Activated effector memory CD4-positive, alpha-beta T cell treated with Interleukin-2 at 50 U/mL for 16 hours (primary cell): ENCODE results near the gene CRYL1.

Experiments
- DNase-seq: peaks from one replicate; pipeline ENCODE4 v3.0.0-alpha.2; 2020

CRYL1 gene

DNA sequence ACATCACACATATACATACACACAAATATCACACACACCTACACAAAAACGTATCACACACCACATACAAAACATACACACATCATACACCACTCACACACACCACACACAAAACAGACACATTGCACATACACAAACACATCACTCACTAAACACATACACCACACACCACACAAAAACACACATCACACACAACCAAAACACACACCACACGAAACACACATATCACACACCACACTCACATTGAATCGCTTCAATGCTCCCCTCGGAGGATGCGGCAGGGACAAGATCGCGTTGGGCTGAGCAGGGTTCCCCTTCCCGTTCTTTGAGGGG, 131.5 kb downstream of the CRYL1 start:
- DNase-seq: no peak

DNA sequence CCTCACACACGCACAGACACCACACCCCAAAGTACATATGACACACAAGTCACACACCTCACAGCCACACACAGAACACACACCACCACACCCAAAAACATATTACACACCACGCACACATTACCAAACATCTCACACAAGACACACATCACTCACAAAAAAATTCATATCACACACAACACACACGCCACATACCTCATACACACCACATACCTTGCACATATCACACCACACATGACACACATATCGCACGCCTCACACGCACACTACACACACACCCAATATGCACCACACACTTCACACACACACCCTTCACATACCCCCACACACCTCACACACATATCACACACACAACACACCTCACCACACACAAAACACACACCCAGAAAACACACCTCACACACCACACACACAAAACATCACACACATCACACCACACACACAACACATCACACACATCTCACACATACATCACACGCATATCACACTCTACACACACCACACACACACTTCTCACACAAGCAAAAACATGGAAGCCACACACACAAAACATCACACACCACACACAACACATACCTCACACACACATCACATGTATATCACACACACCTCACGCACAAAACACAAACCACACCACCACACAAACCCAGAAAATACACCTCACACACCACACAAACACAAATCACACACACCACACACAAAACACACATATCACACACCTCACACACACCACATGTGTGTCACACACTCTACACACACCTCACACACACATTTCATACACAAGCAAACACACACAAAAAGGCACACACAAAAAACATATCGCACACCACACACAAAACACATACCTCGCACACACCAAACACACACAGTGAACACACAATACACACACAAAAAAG, 132.1 kb downstream of the CRYL1 start:
- DNase-seq: no peak

DNA sequence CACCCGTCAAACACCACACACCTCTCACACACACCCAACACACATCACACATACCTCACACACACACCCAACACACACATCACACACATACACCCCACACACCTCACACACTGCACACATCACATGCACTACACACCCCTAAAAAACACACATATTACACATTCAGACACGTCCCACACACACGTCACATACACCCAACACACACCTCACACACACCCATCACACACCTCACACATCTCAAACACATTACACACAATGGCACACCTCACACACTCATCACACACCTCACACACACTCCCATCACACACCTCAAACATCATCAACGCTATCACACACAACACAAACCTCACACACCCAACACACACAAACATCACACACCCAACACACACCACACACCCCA, 133.1 kb downstream of the CRYL1 start:
- no peak for DNase-seq

DNA sequence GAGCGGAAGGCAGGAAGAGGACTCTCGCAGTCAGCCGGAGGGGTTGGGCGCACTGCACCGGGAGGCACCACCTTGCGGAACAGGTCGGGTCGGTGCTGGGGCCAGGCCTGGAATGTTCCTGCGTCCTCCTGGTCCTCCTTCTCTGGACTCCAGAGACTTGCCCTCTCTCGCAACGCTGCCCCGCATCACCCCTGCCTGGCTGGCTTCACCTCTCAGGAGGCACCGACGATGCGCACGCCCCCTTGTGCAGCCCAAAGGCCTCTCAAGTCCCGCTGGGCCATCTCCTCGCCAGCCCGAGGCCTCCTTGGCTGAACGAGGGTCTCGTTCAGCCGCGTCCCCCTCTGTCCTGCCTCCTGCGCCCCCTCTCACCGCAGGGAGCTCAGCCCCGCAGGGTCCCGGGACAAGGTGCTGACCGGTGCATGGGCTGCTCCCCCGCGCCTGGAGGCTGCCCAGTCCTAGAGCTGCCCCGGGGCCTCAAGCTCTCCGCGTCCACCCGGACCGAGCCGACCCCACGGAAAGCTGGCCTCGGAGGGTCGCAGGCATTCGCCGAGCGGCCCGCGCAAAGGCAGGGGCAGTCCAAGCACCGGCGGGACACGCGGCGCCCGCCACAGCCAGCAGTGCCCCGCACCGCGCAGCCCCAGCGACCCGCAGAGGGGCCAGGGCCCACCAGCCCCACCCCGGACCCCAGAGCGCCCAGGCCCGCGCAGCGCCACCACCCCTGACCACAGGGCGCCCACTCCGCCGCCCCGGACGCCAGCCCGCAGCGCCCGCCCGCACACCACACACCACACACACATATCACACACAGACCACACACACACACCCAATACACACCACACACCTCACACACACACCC, 133.8 kb downstream of the CRYL1 start:
- DNase-seq: no peak

DNA sequence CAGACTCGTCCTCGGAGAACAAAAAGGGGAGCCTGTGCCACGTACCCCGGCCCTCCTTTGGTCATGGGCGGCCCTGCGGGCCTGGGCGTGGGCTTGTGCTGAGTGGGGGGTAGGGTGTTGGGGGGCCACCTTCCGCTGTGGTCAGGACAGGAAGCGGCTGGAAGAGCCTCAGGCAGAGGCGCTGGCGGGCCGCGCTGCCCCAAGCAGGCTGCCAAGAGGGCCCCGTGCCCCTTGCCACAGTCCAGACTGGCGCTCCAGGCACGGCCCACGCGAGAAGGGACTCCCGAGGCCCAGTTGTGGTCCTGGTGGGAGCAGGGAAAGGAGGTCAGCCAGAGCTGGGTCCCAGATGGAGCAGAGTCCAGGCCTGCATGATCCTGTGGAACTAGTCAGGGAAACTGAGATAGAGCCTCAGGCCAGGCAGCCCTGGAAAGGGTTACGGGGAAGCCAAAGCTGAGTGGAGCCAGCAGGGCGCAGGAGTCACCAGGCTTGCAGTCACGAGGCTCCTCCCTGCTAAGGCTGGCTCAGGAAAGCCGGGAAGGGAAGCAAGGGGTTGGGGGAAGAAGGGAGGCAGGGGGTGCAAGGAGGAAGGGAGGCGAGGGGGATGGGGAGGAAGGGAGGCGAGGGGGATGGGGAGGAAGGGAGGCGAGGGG, 135.0 kb downstream of the CRYL1 start:
- no peak for DNase-seq

DNA sequence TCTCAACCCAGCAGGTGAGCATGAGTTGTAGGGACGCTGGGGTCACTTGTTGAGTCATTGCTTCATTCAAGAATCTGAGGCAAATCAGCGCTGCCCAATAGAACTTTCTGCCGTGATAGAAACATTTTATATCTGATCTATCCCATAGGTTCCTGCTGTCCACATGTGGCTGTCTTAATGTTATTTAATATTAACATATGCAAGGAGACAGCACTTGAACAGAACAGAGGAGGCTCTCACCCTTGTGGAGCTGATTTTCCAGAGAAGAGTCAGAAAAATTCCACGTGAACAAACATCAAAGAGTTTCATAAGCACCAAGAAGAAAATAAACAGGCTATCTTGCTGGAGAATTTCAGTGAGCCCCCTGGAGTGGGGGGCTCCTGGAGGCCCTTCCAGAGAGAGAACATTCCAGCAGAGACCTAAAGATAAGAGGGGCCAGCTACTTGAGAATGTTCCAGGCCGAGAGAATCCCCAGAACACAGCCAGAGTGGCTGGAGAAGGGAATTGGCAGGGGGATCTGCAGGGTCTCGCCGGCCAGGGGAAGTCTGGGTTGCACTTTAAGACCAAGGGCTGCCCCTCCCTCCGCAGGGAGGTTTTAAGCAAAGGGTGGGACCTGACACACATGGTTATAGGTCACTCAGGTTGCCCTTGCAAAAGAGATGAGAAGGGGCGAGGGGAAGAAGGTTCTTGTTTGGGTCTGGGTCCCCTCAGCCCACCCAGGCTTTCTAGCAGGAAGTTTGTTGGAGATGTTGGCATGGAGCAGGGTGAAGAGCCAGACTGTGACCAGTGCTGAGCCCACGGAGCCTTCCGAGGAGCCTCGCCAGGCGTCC, 135.7 kb downstream of the CRYL1 start:
- DNase-seq: no peak

DNA sequence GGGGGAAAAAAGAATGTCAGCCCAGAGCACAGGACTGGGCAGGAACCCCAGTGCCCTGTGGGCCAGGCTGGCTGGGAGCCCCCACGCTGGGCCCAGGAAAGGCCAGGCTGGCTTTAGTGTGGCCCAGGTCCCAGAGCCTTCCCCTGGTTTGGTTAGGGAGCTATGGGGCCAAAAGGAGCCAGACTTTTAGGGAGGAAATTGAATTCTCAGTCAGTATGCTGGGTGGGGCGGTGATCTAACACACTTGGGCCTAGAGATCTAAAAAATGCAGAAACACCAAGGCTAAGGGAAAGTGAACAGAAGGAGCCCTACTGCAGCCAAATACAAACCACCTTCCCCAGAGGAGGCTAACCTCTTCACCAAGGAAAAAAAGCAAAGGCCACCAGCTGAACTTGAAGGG, 137.5 kb downstream of the CRYL1 start:
- no peak for DNase-seq

DNA sequence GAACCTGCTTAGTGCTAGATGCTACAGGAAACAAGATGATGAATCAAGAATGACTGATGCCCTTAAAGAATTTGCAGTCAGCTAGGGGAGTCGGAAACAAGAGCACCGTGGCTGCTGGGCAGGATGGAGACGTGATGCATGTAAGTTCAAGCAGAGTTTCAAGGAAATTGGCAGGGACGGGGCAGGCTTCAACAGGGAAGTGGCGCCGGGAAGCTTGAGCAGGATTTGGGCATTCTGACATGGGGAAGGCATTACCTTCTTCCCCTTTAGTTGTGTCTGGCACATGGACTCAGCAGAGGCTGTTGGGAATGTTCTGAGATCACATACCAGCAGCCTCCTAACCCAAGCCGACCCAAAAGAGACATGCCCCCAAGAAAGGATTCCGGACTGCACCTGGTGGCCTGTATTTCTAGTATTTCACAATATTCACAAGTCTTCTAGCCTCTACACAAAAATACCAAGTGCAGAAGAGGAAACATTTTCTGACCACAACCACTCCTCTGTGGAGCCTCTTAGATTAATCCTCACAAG, 138.2 kb downstream of the CRYL1 start:
- DNase-seq: no peak

DNA sequence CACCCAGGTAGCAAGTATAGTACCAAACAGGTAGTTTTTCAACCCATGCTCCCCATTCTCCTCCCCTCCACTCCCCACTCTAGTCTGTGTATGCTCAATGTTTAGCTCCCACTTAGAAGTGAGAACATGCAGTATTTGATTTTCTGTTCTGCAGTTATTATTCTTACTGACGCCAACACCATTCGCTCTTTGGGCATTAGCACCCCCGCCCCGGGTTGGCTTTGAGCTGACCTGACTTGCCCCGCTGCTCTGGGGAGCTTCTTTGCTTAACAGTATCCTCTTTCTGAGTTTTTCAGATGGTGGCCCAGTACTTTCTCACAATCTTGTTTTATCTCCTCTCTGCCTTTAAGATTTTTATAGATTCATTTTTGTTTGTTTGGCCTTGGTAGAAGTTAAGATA, 138.7 kb downstream of the CRYL1 start:
- no peak for DNase-seq

DNA sequence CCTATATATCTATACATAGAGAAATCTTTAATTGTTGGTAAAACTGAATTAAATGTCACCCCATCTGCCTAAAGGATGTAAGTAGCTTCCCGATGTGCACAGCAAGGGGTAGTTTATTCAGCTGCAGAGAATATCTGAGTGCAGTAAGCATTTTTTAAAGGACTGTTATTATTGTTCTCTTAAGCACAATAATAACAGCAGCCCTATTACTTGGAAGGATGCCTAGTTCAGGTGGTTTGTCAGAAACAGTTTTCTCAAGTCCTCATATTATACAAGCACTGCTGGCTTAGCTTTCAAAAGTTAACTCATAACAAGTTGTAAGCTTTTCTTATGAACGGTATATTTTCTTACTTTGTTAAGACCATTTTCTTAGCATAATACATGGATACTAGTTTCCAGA, 142.6 kb downstream of the CRYL1 start:
- no peak for DNase-seq

DNA sequence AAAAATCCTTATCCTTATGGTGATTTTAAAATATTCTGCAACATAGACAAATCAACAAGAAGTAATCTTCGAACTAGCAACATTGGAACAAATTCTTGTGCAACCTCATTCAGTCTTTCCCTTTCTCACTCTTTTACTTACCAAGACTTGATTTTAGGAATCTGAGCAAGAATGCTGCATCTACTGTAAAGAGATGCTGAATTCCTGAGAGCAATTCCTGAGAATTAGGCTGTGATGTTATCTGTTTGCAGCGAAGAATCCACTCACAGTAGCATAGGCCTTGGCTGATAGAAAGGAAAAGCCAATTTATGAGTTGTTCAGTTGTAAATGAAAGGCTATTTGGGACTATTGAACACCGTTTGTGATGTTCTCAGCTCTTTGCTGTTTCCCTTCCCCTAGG, 144.3 kb downstream of the CRYL1 start:
- DNase-seq: no peak

DNA sequence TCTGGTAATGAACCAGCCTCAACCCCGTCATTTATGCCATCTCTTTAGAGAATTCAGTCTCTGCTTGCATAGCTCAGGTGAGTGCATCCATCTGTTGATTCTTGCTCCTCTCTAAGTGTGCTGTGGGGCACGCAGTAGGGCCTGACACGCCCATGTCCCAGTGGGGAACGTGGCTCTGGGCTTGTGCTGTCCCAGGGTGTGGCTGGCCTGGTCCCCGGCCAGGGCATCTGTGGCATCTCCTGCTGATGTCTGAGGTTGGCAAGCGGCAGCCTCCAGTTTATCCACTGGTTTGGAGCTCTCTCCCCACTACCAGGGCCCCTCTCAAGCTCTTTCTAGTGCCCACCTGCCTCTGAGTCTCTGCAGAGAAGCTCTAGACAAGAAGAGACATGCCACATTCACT, 146.9 kb downstream of the CRYL1 start:
- no peak for DNase-seq

DNA sequence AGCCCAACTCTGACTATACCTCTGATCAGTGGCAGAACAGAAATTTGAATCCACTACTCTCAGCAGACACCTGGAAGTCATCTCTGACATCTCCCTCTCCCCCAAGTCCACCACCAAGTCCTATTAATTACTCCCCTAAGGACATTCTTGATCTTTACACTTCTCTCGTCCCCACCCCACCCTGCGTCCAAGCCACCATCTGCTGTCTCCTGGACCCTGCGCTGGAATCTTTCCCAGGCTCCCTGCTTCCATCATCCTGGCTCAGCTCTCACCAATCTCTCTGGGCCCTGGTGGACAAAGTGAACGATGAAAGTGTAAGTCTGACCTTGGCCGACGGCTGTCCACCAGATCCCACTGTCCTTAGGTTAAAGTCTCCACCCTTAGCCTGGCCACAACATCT, 147.9 kb downstream of the CRYL1 start:
- no peak for DNase-seq

DNA sequence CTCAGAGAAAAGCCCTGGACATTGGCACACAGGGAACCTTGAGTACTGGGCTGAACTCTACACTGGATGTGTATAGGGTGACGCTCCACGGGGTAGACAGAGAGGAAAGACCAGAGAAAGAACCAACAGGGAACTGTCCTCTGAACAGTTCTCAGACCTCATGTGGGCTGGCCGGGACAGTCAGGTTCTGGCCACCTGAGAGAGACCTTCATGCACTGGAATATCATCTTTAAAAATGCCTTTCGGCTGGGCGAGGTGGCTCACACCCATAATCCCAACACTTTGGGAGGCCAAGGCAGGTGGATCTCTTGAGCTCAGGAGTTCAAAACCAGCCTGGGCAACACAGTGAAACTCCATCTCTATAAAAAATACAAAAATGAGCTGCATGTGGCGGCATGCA, 149.8 kb downstream of the CRYL1 start:
- DNase-seq: no peak

DNA sequence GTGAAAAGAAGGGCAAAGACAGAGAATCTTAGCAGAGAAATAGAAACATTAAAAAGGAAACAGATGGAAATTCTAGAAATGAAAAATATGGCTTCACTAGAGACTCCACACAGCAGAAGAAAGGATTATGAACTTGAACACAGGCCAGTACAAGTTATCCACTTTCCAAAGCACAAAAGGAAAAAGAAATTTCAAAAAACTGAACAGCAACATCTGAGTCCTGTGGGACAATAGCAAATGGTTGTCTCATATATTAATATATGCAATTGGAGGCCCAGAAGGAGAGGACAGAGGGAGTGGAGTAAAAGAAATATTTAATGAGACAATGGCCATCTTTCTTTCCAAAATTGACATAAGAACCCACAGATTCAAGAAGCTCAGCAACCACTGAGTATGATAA, 151.8 kb downstream of the CRYL1 start:
- DNase-seq: no peak

DNA sequence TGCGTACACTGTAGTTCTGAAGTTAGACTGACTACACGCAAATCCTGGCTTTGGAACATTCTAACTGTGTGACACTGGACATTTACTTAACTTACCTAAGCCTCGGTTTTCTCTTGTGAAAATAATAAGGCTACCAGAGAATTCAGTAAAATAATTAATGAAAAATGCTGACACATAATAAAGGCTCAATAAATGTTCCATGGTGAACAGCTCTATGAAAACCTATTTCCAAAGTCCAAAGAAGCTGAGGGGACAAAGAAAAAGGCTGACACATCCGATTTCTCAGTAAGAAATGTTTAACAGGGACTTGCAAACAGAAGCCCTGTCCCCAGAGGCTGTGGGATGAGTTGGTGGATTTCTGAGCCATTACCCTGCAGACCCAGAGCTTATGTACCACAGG, 153.8 kb downstream of the CRYL1 start:
- no peak for DNase-seq

DNA sequence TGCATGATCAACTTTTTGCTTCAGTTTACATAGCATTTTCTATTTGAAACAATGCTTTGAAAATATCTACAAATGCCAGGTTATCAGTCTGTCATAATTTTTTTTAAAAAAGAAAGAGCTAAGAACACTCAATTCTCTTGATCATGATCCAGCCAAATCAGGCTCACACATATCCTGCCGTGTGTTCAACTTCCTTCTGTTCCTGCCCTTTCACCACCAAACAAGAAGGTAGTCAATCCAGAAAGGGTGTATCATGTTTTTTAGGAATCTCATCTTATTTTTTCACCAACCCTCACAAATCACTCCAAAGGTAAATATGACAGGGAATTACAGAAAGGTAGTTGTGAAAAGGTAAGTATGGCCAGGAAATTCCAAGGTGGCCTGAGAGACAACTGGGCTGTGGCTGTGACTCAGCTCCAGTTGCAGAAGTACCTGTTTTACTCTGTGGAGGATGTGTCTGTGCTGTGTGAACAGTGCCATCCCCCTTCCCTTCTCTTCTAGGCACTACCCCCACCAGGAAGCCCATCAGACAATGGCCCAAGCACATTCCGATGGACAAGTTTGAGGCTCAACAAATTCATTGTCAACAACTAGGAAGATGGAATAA, 154.7 kb downstream of the CRYL1 start:
- no peak for DNase-seq

DNA sequence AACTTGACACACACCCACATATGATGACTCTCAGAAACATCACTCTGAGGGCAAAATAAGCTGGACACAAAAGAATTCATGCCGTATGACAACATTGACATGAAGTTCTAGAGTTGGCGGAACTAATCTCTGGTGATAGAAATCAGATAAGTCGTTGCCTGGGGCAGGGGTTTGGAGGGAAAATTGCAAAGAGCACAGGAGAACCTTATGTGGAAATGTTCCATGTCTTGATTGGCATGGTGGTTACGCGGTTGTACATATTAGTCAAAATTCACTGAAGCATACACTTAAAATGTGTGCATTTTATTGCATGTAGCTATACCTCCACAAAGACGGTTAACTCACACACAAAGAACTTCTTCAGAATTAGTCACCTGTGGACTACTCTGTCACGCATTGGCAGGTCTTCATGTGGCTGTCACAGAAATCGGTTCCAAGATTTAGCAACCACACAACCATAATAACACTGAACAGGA, 155.7 kb downstream of the CRYL1 start:
- no peak for DNase-seq

DNA sequence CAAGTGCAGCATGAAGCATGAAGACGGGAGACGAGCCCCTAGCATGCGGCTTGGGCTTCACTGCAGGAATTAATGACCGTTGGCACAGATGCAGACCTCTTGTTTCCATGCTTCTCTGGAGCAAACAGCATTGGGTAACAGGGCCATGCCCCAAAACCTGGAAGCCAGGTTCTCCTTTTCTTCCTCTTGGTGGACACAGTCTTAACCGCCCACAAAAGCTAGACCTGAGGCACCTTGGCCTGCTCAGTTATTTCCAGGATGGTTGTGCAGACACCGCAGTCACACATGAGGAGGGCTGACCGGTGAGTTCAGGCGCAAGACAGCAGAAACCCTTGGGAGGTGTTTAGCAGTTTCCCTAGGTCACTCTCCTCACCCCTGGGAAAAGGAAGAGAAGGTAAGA, 159.6 kb downstream of the CRYL1 start:
- no peak for DNase-seq

DNA sequence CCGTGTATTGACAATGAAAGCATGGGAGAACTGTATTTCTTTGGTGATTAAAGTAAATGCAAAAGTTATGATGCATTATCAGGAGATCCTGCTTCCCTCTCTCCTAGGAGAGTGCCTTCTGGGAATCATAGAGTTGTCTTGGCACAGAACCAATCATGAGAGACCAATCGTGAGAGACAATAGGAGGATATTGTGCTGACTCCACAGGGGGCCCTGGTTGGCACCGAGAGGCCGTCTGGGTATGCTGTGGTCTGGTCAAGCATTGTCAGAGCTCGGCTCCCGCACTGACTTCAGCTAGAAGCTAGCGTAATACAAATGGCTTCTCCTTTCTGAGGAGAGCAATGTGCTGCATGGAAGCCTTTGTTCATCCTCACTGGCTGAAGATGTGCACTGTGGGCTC, 162.1 kb downstream of the CRYL1 start:
- DNase-seq: no peak

DNA sequence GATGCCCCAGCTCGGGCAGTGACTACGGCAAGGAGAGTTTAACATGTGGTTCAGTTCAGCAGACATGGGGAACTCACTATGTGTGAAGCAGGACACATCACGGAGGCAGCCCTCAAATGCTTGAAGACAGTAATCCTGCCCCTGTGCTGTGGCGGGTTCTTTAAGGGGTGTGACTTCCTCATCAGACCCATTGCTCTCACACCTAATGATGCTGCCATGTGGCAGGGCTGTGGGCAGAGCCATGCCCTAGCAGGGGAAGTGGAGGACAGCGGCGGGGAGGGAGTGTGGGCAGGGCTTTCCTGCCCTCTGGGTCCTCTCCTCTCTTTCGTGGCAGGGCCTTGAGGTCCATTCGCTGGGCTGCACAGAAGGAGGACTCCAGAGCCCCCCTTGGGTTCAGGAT, 162.5 kb downstream of the CRYL1 start:
- no peak for DNase-seq

DNA sequence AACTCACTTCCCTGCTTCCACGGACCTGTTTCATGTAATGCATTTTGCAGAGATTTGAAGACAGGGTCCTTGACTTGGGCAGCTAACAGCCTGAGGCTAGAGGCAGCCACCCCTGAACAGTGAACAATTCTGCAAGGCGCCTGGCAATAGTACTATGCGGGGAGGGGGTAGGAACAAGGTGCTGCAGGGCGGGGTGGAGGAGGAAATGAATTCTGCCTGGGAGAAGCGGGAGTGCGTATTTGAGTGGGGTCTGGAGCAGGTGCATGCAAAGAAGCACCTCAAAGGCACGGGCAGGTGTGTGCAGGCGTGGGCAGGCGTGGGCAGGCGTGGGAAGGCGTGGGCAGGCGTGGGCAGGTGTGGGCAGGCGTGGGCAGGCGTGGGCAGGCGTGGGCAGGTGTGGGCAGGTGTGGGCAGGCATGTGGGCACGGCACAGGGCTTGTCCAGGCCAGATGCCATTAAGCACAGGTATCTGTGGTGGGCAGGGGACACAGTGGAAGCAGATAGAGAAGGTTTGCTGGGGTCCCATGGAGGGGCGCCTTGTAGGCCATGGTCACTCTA, 163.1 kb downstream of the CRYL1 start:
- no peak for DNase-seq
